Forelimb muscle (tissue), 1 donor: ENCODE results near the gene USP22. TPM values are rescaled to one million over a fixed set of nuclear protein-coding genes. Genes with fewer than 3 reads are reported as not detected.
"Not testable (repeated sequence)": the region's sequence is repeated elsewhere in the genome, so short reads cannot be mapped to it uniquely, and the experiment has no call there.

ENCODE experiments used
- DNase-seq: peaks from one replicate; pipeline ENCODE4 v3.0.0-alpha.2; 2013; ENCODE audit warnings: low read depth
- polyA plus RNA-seq: library from polyadenylated mRNA; unstranded; fragments of 120-200 nt; gene quantifications from one replicate; pipeline ENCODE4 v1.2.1, GENCODE V29; 2013; ENCODE audit not compliant: insufficient read length

USP22 gene
- polyA plus RNA-seq, 1 donor = 149 TPM

GRCh38 chr17:20988001-20988636 is 54.7 kb downstream of the USP22 start:
- no peak for DNase-seq

GRCh38 chr17:20987511-20987910 is 55.3 kb downstream of the USP22 start:
- DNase-seq = no peak

- DNase-seq = no peak
Observed at GRCh38 chr17:20986767-20987510, 55.9 kb downstream of the USP22 start.

GRCh38 chr17:20983359-20983637 is 59.5 kb downstream of the USP22 start:
- no peak for DNase-seq

- no peak for DNase-seq
Observed at GRCh38 chr17:20982589-20983358, 60.0 kb downstream of the USP22 start.

- no peak for DNase-seq
Observed at GRCh38 chr17:20981046-20981920, 61.5 kb downstream of the USP22 start.

GRCh38 chr17:20979792-20980083 is 63.1 kb downstream of the USP22 start:
- no peak for DNase-seq

- not testable (repeated sequence) for DNase-seq
Observed at GRCh38 chr17:20979007-20979791, 63.6 kb downstream of the USP22 start.

- not testable (repeated sequence) for DNase-seq
Observed at GRCh38 chr17:20977609-20978253, 65.1 kb downstream of the USP22 start.

- DNase-seq = no peak
Observed at GRCh38 chr17:20975566-20975965, 67.2 kb downstream of the USP22 start.

GRCh38 chr17:20970329-20970728 is 72.5 kb downstream of the USP22 start:
- no peak for DNase-seq

- DNase-seq = no peak
Observed at GRCh38 chr17:20968913-20969616, 73.7 kb downstream of the USP22 start.

GRCh38 chr17:20967776-20968175 is 75.0 kb downstream of the USP22 start:
- no peak for DNase-seq

- DNase-seq = no peak
Observed at GRCh38 chr17:20966870-20967269, 75.9 kb downstream of the USP22 start.

GRCh38 chr17:20965492-20965891 is 77.3 kb downstream of the USP22 start:
- no peak for DNase-seq

GRCh38 chr17:20961586-20961985 is 81.2 kb downstream of the USP22 start:
- peak; percentile 24 for DNase-seq

GRCh38 chr17:20960871-20961270 is 81.9 kb downstream of the USP22 start:
- no peak for DNase-seq

- DNase-seq = no peak
Observed at GRCh38 chr17:20955427-20956323, 87.1 kb downstream of the USP22 start.

- no peak for DNase-seq
Observed at GRCh38 chr17:20954794-20955193, 88.0 kb downstream of the USP22 start.
